DND-41 (cell line): ENCODE data around the gene SOWAHC.

Source experiments
- CTCF ChIP-seq: IDR thresholded peaks from 2 replicates; pipeline ENCODE4 v1.5.1; 2012; ENCODE audit warnings: borderline replicate concordance, low read length, moderate library complexity, mild to moderate bottlenecking; ENCODE audit not compliant: poor library complexity, severe bottlenecking; ENCODE audit errors: extremely low read depth
- EZH2 ChIP-seq: IDR thresholded peaks from 3 replicates; pipeline ENCODE4 v1.6.1; 2012; ENCODE audit warnings: borderline replicate concordance, low read depth, mild to moderate bottlenecking, moderate library complexity, low read length, inconsistent platforms; ENCODE audit not compliant: severe bottlenecking

GRCh38 chr2:109631741-109632140, 17.6 kb downstream of the SOWAHC start:
- TF ChIP-seq CTCF (no peak), EZH2 (no peak)
